ENCODE results near the gene UNC5B.

UNC5B gene

DNA sequence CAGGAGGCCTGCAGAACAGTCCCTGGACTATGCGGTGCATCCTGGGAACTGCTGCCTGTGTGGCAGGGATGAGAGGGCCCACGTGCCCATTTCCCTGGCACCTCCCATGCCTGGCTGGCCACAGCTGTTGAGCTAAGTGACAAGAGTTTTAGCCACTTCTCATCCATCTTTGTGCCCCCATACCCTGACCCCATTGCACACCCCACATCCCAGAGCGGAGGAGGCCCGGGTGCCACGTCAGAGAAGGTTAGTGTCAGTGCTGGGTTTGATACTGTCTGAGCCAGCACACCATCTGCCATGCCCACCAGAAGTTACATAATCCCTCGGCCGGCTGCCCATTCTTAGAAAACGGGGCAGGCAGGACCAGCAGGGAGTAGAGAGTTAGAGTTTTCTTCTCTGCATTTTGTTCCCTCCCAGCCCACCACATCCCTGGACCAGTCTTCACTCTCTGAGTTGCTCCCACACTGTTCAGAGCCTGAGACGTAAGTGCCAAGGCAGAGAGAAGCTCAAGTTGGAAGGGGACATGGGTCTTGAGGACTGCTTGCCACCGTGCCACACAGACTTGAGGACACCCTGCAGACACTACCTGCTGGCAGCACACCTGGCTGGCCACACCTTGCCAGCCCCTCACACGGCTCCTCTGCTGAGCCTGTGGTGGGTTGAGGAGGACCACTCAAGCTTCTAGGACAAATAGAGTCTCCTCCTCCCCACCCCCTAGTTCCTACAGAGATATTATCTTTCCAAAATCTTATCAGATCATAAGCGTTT, 13.1 kb downstream of the UNC5B start:
- DNase-seq, result no peak

DNA sequence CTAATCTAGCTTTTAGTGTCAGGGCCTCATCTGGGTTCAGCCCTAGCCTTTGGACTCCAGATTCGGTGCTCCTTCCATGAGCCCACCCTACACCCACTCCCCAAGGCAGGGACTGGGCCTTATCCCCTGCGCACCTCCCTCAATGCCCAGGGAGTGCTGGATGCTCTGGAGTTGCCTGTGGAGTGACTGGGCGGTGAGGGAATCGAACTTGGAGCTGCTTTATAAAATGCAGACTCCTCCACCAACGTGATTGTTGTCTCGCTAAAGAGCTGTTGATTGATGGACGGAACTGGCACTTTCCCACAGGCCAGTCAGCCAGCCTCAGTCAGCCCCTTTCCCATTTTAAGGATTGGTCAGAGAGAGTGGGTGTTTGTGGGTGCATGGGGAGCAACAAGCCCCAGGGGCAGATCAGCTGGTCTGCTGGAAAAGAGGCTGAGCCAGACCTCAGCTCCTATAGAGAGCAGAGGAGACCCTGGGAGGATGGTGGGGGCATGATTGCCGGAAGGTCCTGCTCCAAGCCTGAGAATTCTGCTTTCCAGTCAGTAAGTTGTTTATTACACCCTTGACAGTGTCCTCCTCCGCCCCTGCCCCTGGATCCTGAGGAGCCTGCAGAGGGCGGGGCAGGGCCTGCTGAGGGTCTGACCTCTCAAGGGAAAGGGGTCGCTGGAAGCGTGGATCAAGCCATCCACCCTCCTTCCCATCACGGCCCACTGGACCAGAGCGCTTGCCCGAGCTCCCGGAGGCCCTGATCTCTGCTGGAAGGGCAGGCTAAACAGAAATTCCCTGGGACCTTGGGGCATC, 16.7 kb downstream of the UNC5B start:
- DNase-seq, result no peak

- no peak for DNase-seq
Measured at GRCh38 chr10:71229726-71230655, 17.6 kb downstream of the UNC5B start.

DNA sequence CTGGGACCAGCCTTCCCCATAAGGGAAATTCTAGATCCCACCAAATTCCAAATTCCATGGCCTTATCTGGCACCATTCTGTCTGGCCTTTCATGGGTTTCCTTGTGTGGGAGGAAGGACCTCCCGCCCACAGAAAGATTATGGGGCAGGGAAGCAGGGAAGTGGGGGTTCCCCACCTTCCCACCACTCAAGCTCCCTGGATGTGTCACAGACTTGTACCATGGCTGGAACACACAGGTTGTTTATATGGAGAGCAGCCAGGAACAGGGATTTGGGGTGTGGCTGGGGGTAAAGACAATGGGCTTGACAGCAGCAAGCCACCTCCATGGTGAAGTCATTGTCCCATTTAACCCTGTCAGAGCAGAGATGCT, 18.3 kb downstream of the UNC5B start:
- DNase-seq, result no peak

DNA sequence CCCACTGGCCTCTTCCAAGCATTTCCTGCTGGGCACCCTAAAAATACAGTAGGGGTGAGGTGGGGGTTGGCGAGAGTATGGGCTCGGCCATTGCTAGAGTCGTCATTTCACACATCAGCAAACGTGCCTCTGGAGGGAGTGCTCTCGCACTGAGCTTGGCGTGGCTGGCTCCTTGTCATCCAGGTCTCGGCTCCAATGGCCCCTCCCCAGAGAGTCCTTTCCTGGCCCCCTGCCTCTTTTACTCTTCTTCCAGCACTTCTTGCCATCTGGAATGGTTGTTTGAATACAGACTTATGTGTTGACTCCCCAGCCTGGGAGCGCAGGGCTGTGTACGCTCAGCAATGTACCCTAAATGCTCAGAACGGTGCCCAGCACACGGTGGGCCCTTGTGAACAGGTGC, 18.8 kb downstream of the UNC5B start:
- DNase-seq, result no peak

DNA sequence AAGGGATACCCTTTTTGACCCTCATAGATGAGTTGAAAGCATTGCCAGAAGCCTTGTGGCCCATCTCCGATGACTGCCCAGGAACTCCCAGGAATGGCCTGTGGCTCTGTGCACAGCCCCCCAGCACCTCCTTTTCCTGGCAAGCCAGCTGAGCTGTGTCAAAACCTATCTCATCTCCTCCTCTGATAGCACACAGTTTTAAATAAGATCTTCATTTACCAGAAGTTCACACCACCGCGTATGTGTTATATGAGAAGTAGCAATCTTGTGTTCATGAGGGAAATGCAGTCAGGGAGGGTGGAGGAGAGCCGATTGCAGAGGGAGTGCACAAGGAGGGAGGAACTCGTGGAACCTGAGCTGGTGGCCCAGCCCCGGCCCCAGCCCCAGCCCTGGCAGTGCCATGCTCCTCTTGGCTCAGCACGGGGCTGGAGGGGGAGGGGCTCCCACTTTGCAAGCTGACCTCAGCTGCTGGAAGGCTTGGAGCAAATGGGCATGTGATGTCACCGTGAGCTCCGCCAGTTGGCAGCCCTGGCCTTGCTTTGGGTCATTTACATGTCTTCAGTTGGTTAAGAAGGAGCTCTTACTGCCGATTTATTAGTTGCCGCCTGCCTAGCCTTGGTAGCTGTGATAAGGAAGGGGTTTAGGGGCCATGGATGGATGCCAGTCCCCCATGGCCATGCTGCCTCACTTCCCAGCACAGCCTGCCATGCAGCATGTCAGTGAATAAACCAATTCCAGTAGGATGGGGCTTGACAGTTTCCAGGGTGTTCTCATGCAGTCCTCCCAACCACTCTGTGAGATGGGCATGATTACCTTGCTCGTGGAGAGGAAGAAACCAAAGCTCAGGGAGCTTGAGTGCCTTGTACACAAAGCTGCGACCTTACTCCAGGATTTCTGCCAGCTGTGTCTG, 20.0 kb downstream of the UNC5B start:
- DNase-seq, result no peak

- DNase-seq, result no peak
Measured at GRCh38 chr10:71233482-71233892, 21.1 kb downstream of the UNC5B start.

GRCh38 chr10:71234004-71234894, 21.9 kb downstream of the UNC5B start:
- no peak for DNase-seq

DNA sequence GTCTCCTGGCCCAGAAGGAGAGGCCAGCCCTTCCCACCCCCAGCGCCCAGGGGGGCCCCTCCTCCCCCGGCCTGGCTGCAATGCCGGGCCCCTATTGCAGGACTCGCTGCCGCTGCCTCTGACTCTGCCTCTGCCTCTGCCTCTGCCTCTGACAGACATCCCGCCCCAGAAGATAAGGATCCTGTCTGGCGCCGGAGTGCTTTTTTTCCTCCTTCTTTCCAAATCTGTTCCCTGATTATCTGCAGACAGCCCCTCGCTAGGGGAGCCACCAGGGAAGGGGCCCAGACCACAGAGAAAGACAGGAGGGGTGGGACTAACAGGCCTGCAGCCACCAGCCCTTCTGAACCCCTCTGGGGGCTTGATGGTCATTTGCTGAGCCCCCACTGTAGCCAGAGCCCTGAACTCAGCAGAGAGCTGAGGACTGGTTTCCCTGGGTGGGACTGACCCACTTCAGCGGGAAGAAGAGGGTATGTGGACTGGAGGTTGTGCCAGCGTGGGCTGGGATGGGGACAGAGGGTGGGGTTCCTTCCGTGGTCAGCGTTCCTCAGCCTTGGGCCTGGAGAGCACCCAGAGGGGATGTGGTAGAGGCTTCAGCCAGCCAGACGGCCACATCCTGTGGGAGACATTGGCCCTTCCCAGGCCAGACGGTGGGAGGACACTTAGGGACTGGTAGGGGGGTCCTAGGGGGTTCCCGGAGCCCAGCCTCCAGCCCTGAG, 22.8 kb downstream of the UNC5B start:
- no peak for DNase-seq

GRCh38 chr10:71235808-71236207, 23.4 kb downstream of the UNC5B start:
- no peak for DNase-seq

GRCh38 chr10:71236286-71236685, 23.9 kb downstream of the UNC5B start:
- no peak for DNase-seq

GRCh38 chr10:71236822-71237682, 24.7 kb downstream of the UNC5B start:
- no peak for DNase-seq

DNA sequence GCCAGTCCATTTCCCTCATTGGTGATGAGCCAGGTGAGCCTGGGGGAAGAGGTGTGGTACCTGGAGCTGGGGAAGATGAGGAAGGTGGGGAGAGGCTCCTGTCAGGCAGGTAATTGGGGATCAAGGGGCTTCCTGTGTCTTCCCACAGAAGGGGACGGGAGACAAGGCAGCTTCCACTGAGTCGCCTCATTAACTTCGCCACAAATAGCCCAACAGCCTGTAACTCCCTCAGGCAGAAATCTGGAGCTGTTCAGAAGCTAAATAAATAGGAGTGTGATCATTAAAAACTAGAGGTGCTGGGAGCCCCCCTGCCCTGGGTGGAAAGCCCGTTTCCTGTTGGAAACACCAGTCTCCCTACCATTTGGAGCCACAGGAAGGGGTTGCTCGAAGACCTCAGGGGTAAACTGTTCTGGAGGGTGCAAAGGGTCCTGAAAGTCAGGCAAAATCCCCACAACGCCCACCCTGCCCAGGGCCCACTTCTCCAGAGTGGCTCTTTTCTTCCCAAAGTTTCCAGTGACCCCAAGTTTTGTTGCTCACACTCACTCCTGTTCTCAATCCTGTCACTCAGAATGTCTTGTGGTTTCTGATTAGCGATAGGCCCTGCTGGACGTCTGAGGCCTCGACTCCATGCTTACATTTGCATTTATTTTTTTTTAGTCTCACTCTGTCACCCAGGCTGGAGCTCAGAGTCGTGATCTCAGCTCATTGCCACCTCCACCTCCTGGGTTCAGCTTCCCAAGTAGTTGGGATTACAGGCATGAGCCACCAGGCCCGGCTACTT, 25.7 kb downstream of the UNC5B start:
- DNase-seq, result no peak

GRCh38 chr10:71238626-71239025, 26.3 kb downstream of the UNC5B start:
- DNase-seq, result no peak

DNA sequence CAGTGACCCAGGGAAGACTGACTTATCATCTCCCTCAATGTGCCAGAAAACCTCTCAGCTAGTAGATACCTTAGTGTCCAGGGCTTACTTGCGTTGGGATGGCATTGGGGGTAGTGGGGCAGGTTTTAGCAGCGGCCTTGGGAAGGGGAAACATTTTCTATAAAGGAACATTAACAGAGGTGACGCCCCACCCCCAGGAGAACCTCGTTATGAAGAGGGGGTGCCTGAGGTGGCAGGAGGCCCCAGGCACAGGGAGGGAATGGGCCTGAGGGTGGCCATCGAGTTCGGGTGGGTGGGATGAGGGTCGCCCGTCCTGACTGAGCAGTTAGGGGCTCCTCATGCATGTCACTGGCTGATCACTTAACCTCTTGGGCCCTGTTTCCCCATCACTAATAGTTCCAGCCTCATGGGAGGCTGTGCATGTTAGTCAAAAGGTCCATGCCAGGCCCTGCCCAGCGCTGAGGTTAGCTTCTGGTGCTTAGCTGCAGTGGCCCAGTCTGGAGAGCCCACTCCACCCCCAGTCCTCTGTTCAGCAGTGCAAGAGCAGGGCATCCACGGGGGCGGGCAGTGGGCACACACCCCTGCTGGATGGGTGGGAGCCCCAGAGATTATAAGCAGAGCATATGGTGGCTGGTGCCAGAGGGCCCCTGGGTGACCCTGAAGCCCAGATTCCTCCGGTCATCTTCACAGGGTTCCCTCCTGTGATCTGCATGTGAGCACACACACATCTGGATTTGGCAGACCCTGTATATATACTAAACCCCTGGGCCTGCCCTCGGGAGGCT, 27.0 kb downstream of the UNC5B start:
- DNase-seq, result no peak

GRCh38 chr10:71239946-71240795, 27.8 kb downstream of the UNC5B start:
- DNase-seq, result no peak

All from NCI-H2081 treated with DMSO at 0.1 percent for 48 hours (cell line).